CD14-positive monocyte (primary cell): ENCODE data around the gene MMP1. TPM values are rescaled to one million over a fixed set of nuclear protein-coding genes. Genes with fewer than 3 reads are reported as not detected.

Experiments used
- DNase-seq, 3 donors: peaks; one replicate each; pipeline ENCODE4 v3.0.0-alpha.2; 2011 to 2022
- H2AFZ ChIP-seq: 2 replicates; pipeline ENCODE4 v1.6.0; 2012; ENCODE audit warnings: mild to moderate bottlenecking, low read depth, low read length, inconsistent platforms; ENCODE audit not compliant: insufficient read depth, poor library complexity, severe bottlenecking
- H3K27ac ChIP-seq, 2 donors: 1 replicate in 1 of 2; 2 replicates in 1 of 2; pipeline ENCODE4 v1.5.1; 2012 to 2013; ENCODE audit warnings: low read length in 2 of 2, control low read depth in 1 of 2, inconsistent platforms in 1 of 2, low read depth in 1 of 2, mild to moderate bottlenecking in 1 of 2
- H3K27me3 ChIP-seq, 2 donors: one replicate each; pipeline versions ENCODE4 v1.6.0 to v1.6.1; 2011 to 2013; ENCODE audit warnings: low read length in 2 of 2; ENCODE audit not compliant: control insufficient read depth in 2 of 2, insufficient read depth in 2 of 2
- H3K36me3 ChIP-seq, 2 donors: replicated peaks in 1 of 2; 1 replicate in 1 of 2; 2 replicates in 1 of 2; pipeline versions ENCODE4 v1.5.1 to v1.6.1; 2012 to 2013; ENCODE audit warnings: low read length in 2 of 2, control low read depth in 1 of 2, inconsistent platforms in 1 of 2, mild to moderate bottlenecking in 1 of 2; ENCODE audit not compliant: insufficient read depth in 2 of 2, control insufficient read depth in 1 of 2
- H3K4me1 ChIP-seq, 2 donors: 1 replicate in 1 of 2; 2 replicates in 1 of 2; pipeline versions ENCODE4 v1.5.1 to v1.6.1; 2012 to 2013; ENCODE audit warnings: low read length in 2 of 2, control low read depth in 1 of 2, inconsistent platforms in 1 of 2, mild to moderate bottlenecking in 1 of 2, moderate library complexity in 1 of 2; ENCODE audit not compliant: insufficient read depth in 2 of 2, control insufficient read depth in 1 of 2
- H3K4me2 ChIP-seq: replicated peaks from 2 replicates; pipeline ENCODE3; 2012; ENCODE audit warnings: low read length, moderate library complexity, mild to moderate bottlenecking; ENCODE audit not compliant: poor library complexity, severe bottlenecking; ENCODE audit errors: extremely low read depth
- H3K4me3 ChIP-seq, 3 experiments: fragments of 200-600 bp in 1 of 3; sonication (generic) in 1 of 3; replicated peaks in 1 of 3; 1 replicate in 2 of 3; 2 replicates in 1 of 3; pipeline ENCODE4 v1.5.1; 2011 to 2013; ENCODE audit warnings: low read length in 3 of 3, mild to moderate bottlenecking in 3 of 3, control low read depth in 2 of 3, low read depth in 2 of 3, inconsistent platforms in 1 of 3, moderate library complexity in 1 of 3
- H3K79me2 ChIP-seq: 2 replicates; pipeline ENCODE4 v1.6.0; 2012; ENCODE audit warnings: mild to moderate bottlenecking, control low read depth, inconsistent platforms, low read length, moderate library complexity; ENCODE audit not compliant: insufficient read depth
- H3K9ac ChIP-seq: 2 replicates; pipeline ENCODE4 v1.6.0; 2017; ENCODE audit warnings: low read length, mild to moderate bottlenecking; ENCODE audit not compliant: insufficient read depth, poor library complexity, severe bottlenecking
- H3K9me3 ChIP-seq, 2 donors: replicated peaks in 1 of 2; 1 replicate in 1 of 2; 2 replicates in 1 of 2; pipeline versions ENCODE4 v1.5.1 to v1.6.1; 2012 to 2013; ENCODE audit warnings: low read length in 2 of 2, control low read depth in 1 of 2; ENCODE audit not compliant: control insufficient read depth in 1 of 2, insufficient read depth in 1 of 2
- H4K20me1 ChIP-seq: 2 replicates; pipeline ENCODE4 v1.6.0; 2012; ENCODE audit warnings: mild to moderate bottlenecking, low read length, control low read depth, moderate library complexity; ENCODE audit not compliant: insufficient read depth
- H3K27ac Mint-ChIP-seq, 7 donors: one replicate each; pipeline ENCODE4 v1.8.0; 2020; ENCODE audit warnings: mild to moderate bottlenecking in 7 of 7, mixed read lengths in 7 of 7, moderate library complexity in 6 of 7, inconsistent platforms in 2 of 7
- H3K27me3 Mint-ChIP-seq, 3 donors: one replicate each; pipeline ENCODE4 v1.8.0; 2021 to 2022; ENCODE audit warnings: low read depth in 3 of 3, mild to moderate bottlenecking in 3 of 3, mixed read lengths in 3 of 3, moderate library complexity in 3 of 3, inconsistent platforms in 1 of 3
- H3K36me3 Mint-ChIP-seq, 2 donors: one replicate each; pipeline ENCODE4 v1.8.0; 2020; ENCODE audit warnings: mixed read lengths in 2 of 2, inconsistent platforms in 1 of 2, mild to moderate bottlenecking in 1 of 2
- H3K4me1 Mint-ChIP-seq: one replicate; pipeline ENCODE4 v1.8.0; 2020; ENCODE audit warnings: mild to moderate bottlenecking, mixed read lengths
- H3K4me3 Mint-ChIP-seq, 2 donors: one replicate each; pipeline ENCODE4 v1.8.0; 2020; ENCODE audit warnings: mild to moderate bottlenecking in 2 of 2, mixed read lengths in 2 of 2, moderate library complexity in 1 of 2
- H3K9me3 Mint-ChIP-seq, 7 donors: one replicate each; pipeline ENCODE4 v1.8.0; 2020 to 2022; ENCODE audit warnings: mixed read lengths in 7 of 7, mild to moderate bottlenecking in 6 of 7, moderate library complexity in 6 of 7, inconsistent platforms in 2 of 7
- CTCF ChIP-seq: fragments of 200-600 bp; IDR thresholded peaks from one replicate; pipeline ENCODE4 v1.8.0; 2022; ENCODE audit warnings: antibody characterized with exemption, mild to moderate bottlenecking
- WGBS: methylation state at CpG from one replicate; pipeline ENCODE4 v1.1.5; 2013; ENCODE audit warnings: missing lambda C conversion rate; ENCODE audit not compliant: insufficient coverage; 5-methylcytosine and 5-hydroxymethylcytosine counted together
- intact Hi-C, 2 donors: fragments of 100-400 bp; cut with micrococcal nuclease; formaldehyde crosslinking; loops; one replicate each; pipeline versions ENCODE4 v1.15.0 to v1.15.1; 2023
- polyA plus RNA-seq, 3 donors: library from polyadenylated mRNA; depleted of rRNA in 1 of 3; unstranded in 2 of 3; stranded (reverse) in 1 of 3; fragments of 300-500 nt in 2 of 3; fragments of >200 nt in 1 of 3; fragmentation: Illumina TruSeq in 2 of 3; gene quantifications; 1 replicate in 2 of 3; 2 replicates in 1 of 3; pipeline ENCODE4 v1.2.3, GENCODE V29; 2012 to 2021

The MMP1 gene
- polyA plus RNA-seq, 3 donors, result not detected

- Histone ChIP-seq H3K9ac (no peak overlapping the region), H3K9me3 (no peaks in the 10 kb centered on the region), H3K4me3 (no peak overlapping the region), H3K79me2 (no peaks in the 10 kb centered on the region), H4K20me1 (no peaks in the 10 kb centered on the region), H3K4me2 (no peak overlapping the region), H2AFZ (no peak overlapping the region), H3K27me3 (peaks cover 25 to 49% of the 10 kb centered on the region in 2 donors), H3K4me1 (peaks cover 10 to 23% of the 10 kb centered on the region in 2 donors), H3K36me3 (no peaks in the 10 kb centered on the region), H3K27ac (peak overlapping the region in 1 of 2 donors; percentile 57)
- DNase-seq, result peak; percentile 83 to 97 (median 87)
- peaks cover 21% of the 10 kb centered on the region for H3K4me1 Mint-ChIP-seq
- WGBS, result no CpG with 5 or more reads among the region's 2 CpGs
- H3K27me3 Mint-ChIP-seq, result peaks cover 38 to 52% (median 44%) of the 10 kb centered on the region in 3 donors
- intact Hi-C loops, result no loop called here
- no peak for TF ChIP-seq CTCF
- peaks cover 0 to 5% (median 2%) of the 10 kb centered on the region in 7 donors for H3K9me3 Mint-ChIP-seq
- H3K27ac Mint-ChIP-seq, result peak overlapping the region; percentile 64 to 96 (median 91)
- peak overlapping the region in 1 of 2 donors; percentile 64 for H3K4me3 Mint-ChIP-seq
- H3K36me3 Mint-ChIP-seq, result no peaks in the 10 kb centered on the region
Observed at GRCh38 chr11:102757823-102758549, 40.0 kb downstream of the MMP1 start.

GRCh38 chr11:102753267-102753666 is 44.7 kb downstream of the MMP1 start:
- Mint-ChIP-seq H3K4me3 (no peak overlapping the region), H3K27me3 (peaks cover 38 to 56% (median 44%) of the 10 kb centered on the region in 3 donors)

More at GRCh38 chr11:102753267-102753666, 44.7 kb downstream of the MMP1 start:
- H3K36me3 ChIP-seq, result no peaks in the 10 kb centered on the region
- no peak overlapping the region for H3K9ac ChIP-seq
- no peak overlapping the region for H3K27ac ChIP-seq
- Mint-ChIP-seq H3K9me3 (peaks cover 0 to 2% (median 0%) of the 10 kb centered on the region in 7 donors), H3K36me3 (no peaks in the 10 kb centered on the region), H3K4me1 (peaks cover 12% of the 10 kb centered on the region), H3K27ac (no peak overlapping the region)
- no peak overlapping the region for H2AFZ ChIP-seq
- no peaks in the 10 kb centered on the region for H3K9me3 ChIP-seq
- no peak overlapping the region for H3K4me2 ChIP-seq
- DNase-seq, result no peak
- H3K4me3 ChIP-seq, result no peak overlapping the region
- peaks cover 29 to 50% of the 10 kb centered on the region in 2 donors for H3K27me3 ChIP-seq
- peaks cover 5 to 10% of the 10 kb centered on the region in 2 donors for H3K4me1 ChIP-seq
- WGBS, result no CpG with 5 or more reads among the region's 1 CpG
- H4K20me1 ChIP-seq, result no peaks in the 10 kb centered on the region
- H3K79me2 ChIP-seq, result no peaks in the 10 kb centered on the region
- TF ChIP-seq CTCF, result no peak
- intact Hi-C loops, result no loop called here
